Embryonic facial prominence (tissue), 1 donor: ENCODE measurements around the gene LGALS3BP.

Experiments used
- DNase-seq: peaks from one replicate; pipeline ENCODE4 v3.0.0-alpha.2; 2016; ENCODE audit errors: extremely low spot score

The LGALS3BP gene

GRCh38 chr17:79014158-79014758 lies 34.5 kb upstream of the LGALS3BP start:
- DNase-seq = no peak

GRCh38 chr17:79012563-79013134 lies 32.9 kb upstream of the LGALS3BP start:
- DNase-seq = no peak

- DNase-seq = no peak
Measured at GRCh38 chr17:79011451-79012147, 31.9 kb upstream of the LGALS3BP start.

GRCh38 chr17:79010304-79010646 lies 30.6 kb upstream of the LGALS3BP start:
- no peak for DNase-seq

- peak; percentile 42 for DNase-seq
Measured at GRCh38 chr17:79009397-79010303, 29.9 kb upstream of the LGALS3BP start, which contains the start of gene CANT1. TSS of gene CANT1 (minus strand) at chr17:79009764. CDS start at chr17:78997622, 12,142 bp downstream.

GRCh38 chr17:79008666-79009387 lies 29.1 kb upstream of the LGALS3BP start:
- DNase-seq = no peak

- DNase-seq = no peak
Measured at GRCh38 chr17:79007504-79008381, 28.0 kb upstream of the LGALS3BP start.

GRCh38 chr17:79006794-79007503 lies 27.2 kb upstream of the LGALS3BP start:
- DNase-seq = no peak

GRCh38 chr17:79006046-79006445 lies 26.3 kb upstream of the LGALS3BP start:
- no peak for DNase-seq

GRCh38 chr17:79005063-79005861 lies 25.5 kb upstream of the LGALS3BP start:
- DNase-seq = no peak

- no peak for DNase-seq
Measured at GRCh38 chr17:79003661-79004411, 24.1 kb upstream of the LGALS3BP start.

GRCh38 chr17:79002796-79003593 lies 23.3 kb upstream of the LGALS3BP start:
- no peak for DNase-seq

GRCh38 chr17:79002291-79002690 lies 22.6 kb upstream of the LGALS3BP start:
- no peak for DNase-seq

GRCh38 chr17:79001190-79002020 lies 21.7 kb upstream of the LGALS3BP start:
- DNase-seq = no peak

- no peak for DNase-seq
Measured at GRCh38 chr17:79000396-79001189, 20.9 kb upstream of the LGALS3BP start.

GRCh38 chr17:78999947-79000395 lies 20.2 kb upstream of the LGALS3BP start:
- no peak for DNase-seq
